ENCODE results near the gene GSDME. TPM values are rescaled to one million over a fixed set of nuclear protein-coding genes. Genes with fewer than 3 reads are reported as not detected.

Gene GSDME
- polyA plus RNA-seq, 1 donor: 87.6 TPM

DNA sequence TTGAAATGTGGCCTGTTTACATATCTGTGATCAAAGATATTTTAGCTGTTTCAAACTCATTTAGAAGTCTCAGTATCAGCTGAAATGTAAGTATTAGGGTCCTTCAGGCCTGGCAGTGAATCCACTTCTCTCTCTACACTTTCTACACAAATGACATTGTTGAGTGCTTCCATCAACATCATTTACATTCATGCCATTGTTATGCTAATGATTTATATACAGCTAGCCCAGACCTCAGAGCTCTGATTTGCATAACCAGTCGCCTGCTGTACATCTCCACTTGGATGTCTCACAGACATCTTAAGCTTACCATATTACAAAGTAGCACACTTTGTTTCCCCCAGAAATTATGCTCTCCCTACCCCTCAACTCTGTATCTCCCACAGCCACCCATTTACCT is 71.6 kb downstream of the GSDME start:
- Histone ChIP-seq H3K4me3 (ENCODE audit: low read length) (no peak overlapping the region), H3K36me3 (ENCODE audit: control insufficient read depth, insufficient read depth, low read length) (peaks cover 13% of the 10 kb centered on the region)
- WGBS (ENCODE audit: insufficient coverage, low lambda C conversion rate): no CpG with 5 or more reads among the region's 1 CpG

DNA sequence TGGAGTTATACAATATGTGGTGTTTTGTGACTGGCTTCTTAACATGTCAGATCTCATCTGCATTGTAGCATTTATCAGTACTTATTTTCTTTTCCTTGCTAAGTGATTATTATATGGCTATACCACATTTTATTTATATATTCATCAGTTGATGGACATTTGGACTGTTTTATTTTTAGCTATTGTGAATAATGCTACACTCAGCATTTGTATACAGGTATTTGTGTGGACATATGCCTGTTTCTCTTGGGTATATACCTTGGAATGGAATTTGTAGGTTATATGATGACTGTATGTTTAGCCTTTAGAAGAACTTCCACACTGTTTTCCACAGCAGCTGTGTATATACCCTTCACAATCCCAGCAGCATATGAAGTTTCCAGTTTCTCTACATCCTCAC is 86.5 kb downstream of the GSDME start:
- Histone ChIP-seq H3K36me3 (ENCODE audit: control insufficient read depth, insufficient read depth, low read length) (no peaks in the 10 kb centered on the region), H3K27ac (ENCODE audit: low read length) (no peak overlapping the region)
- no peak for DNase-seq

More for the DNA sequence above, 71.6 kb downstream of the GSDME start:
- H3K4me1 ChIP-seq (ENCODE audit: control insufficient read depth, insufficient read depth, low read length): no peaks in the 10 kb centered on the region
- no peak overlapping the region for H3K27ac ChIP-seq (ENCODE audit: low read length)
- H3K9me3 ChIP-seq (ENCODE audit: control insufficient read depth, low read depth, low read length): no peaks in the 10 kb centered on the region
- no peak for DNase-seq
- no peaks in the 10 kb centered on the region for H3K27me3 ChIP-seq (ENCODE audit: control insufficient read depth, insufficient read depth, low read length)

DNA sequence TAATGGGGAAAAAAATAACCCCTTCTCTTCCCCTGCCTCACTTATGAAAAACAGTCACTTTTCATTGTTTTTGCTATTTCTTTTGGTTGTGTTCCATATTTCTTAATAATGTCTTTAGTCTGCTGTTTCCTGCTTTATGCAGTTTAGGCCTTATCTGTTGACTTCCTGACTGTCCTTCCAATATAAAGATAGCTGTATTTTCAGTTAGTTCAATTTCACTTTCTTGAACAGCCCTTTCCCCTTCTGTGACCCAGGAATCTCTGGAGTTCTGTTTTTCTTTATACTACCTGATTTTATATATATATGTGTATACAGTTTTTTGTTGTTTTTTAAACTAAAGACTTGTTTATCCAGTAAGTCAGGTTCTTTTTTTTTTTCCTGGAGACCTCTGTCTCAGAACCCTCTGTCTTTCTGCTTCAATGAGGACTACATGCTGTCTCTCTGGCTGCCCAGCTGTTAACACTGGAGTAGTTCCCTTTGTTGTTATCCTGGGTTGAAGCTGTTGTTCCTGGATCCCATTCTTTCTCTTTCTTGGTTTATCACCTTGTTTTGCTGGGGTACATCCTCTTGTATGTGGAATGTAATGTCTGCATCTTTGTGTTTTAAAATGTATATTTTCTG is 87.2 kb downstream of the GSDME start:
- no peak overlapping the region for H3K4me3 ChIP-seq (ENCODE audit: low read length)
- H3K27me3 ChIP-seq (ENCODE audit: control insufficient read depth, insufficient read depth, low read length): no peaks in the 10 kb centered on the region
- no peak overlapping the region for H3K27ac ChIP-seq (ENCODE audit: low read length)
- H3K36me3 ChIP-seq (ENCODE audit: control insufficient read depth, insufficient read depth, low read length): no peaks in the 10 kb centered on the region
- no peak for DNase-seq
- H3K9me3 ChIP-seq (ENCODE audit: control insufficient read depth, low read depth, low read length): no peaks in the 10 kb centered on the region
- H3K4me1 ChIP-seq (ENCODE audit: control insufficient read depth, insufficient read depth, low read length): peaks cover 4% of the 10 kb centered on the region

More for the DNA sequence above, 86.5 kb downstream of the GSDME start:
- Histone ChIP-seq H3K4me1 (ENCODE audit: control insufficient read depth, insufficient read depth, low read length) (peaks cover 4% of the 10 kb centered on the region), H3K4me3 (ENCODE audit: low read length) (no peak overlapping the region), H3K9me3 (ENCODE audit: control insufficient read depth, low read depth, low read length) (no peaks in the 10 kb centered on the region), H3K27me3 (ENCODE audit: control insufficient read depth, insufficient read depth, low read length) (no peaks in the 10 kb centered on the region)

DNA sequence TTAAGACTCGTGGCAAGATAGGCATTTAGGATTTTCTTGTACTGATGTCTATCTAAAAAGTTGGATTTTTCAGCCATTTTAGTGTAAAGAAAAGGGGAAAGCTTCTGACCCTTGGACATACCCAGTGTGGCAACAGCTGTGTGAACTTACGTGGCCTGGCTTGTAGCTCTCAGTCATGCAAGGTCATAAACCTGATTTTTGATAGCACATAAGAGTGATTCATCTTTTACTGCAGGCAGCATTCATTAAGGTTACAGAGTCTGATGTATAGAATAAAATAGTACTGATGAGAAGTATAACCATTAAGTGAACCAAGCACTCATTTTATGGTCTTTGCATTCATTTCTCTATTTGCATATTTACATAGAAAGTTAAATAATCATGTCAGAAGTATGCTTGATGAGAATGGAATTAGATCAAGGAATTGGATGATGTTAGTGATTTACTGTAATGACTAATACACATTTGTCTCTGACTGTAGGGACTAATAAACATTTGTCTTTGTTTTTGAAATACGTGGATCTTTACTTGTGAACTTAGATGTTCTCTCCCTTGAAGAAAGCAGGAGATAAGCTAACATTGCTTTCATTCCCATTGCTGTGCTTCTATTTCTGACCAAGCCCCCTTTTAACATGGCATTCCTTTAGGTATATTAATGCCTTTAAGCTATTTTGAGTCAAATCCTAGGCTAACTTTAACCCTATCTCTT is 88.2 kb downstream of the GSDME start:
- WGBS (ENCODE audit: insufficient coverage, low lambda C conversion rate): no CpG with 5 or more reads among the region's 3 CpGs
- no peaks in the 10 kb centered on the region for H3K9me3 ChIP-seq (ENCODE audit: control insufficient read depth, low read depth, low read length)

DNA sequence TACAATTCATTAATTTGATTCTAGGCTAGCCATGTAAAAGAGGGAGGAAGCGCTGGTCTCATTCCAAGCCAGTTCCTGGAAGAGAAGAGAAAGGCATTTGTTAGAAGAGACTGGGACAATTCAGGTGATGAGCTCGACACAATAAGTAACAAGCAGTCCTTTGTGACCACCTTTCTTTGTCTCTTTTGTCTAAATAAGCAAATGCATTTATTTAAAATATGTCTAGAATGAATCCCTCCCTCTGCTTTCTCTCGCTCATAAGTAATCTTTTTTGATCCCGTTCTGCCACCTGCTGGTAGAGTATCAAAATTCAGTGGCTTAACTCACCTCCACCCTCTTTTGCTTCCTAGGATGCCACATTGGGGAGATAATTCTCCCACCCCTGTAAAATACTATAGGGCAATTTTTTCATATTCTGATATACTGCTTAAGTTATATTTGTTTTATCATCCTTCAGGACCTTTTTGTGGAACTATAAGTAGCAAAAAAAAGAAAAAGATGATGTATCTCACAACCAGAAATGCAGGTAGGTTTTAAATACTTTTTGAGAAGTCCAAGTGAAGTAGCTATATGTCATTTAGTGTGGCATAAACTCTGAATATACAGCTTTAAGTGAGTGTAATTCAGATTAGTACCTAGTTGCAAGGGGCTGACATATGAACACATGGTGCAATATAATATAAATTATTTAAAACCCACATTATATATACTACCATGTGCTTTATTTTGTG is 91.5 kb downstream of the GSDME start:
- no peaks in the 10 kb centered on the region for H3K9me3 ChIP-seq (ENCODE audit: control insufficient read depth, low read depth, low read length)
- peaks cover 4% of the 10 kb centered on the region for H3K4me1 ChIP-seq (ENCODE audit: control insufficient read depth, insufficient read depth, low read length)
- WGBS (ENCODE audit: insufficient coverage, low lambda C conversion rate): no CpG with 5 or more reads among the region's 4 CpGs
- DNase-seq: peak; percentile 17 to 28
- no peak overlapping the region for H3K4me3 ChIP-seq (ENCODE audit: low read length)
- no peak overlapping the region for H3K27ac ChIP-seq (ENCODE audit: low read length)
- no peaks in the 10 kb centered on the region for H3K36me3 ChIP-seq (ENCODE audit: control insufficient read depth, insufficient read depth, low read length)
- no peaks in the 10 kb centered on the region for H3K27me3 ChIP-seq (ENCODE audit: control insufficient read depth, insufficient read depth, low read length)

More for the DNA sequence above, 88.2 kb downstream of the GSDME start:
- H3K27ac ChIP-seq (ENCODE audit: low read length): peak overlapping the region; percentile 5
- H3K27me3 ChIP-seq (ENCODE audit: control insufficient read depth, insufficient read depth, low read length): no peaks in the 10 kb centered on the region
- H3K4me3 ChIP-seq (ENCODE audit: low read length): no peak overlapping the region
- H3K36me3 ChIP-seq (ENCODE audit: control insufficient read depth, insufficient read depth, low read length): no peaks in the 10 kb centered on the region
- peak; percentile 83 to 86 for DNase-seq
- H3K4me1 ChIP-seq (ENCODE audit: control insufficient read depth, insufficient read depth, low read length): peaks cover 4% of the 10 kb centered on the region

DNA sequence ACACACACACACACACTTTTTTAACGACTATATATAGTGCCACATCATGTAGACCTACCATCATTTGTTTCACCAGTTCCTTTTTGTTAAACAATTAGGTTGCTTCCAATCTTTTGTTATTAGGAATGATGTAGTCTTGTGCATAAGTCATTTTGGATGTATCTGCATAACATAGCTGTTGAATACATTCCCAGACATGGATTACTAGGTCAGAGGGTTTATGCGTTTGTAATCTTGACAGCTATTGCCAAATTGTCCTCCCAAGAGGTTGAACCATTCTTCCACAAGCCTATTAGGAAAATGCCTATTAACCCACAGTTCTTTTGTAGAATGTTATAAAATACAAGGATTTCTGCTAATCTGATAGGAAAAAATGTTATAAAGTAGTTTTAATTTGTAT is 96.7 kb downstream of the GSDME start:
- WGBS (ENCODE audit: insufficient coverage, low lambda C conversion rate): 100% methylated on average over 1 of the region's 2 CpGs

DNA sequence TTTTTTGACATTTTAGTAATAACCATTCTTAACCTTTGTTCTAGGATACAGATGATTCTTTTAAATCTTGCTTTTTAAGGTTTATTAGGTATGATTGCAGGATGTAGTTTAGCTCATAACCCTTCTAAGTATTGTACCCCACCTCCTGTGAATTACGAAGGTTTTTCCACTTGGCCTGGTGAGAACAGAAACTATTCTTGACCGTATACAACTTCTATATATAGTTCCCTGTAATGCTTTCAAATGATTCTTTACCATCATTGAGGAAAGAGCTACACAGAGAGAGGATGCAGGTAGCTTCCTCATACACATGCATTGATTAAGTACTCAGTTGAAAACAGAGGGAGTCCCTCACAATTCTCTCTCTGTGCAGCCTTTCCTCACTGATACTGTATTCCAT is 97.8 kb downstream of the GSDME start:
- no peaks in the 10 kb centered on the region for H3K9me3 ChIP-seq (ENCODE audit: control insufficient read depth, low read depth, low read length)
- no CpG with 5 or more reads among the region's 2 CpGs for WGBS (ENCODE audit: insufficient coverage, low lambda C conversion rate)
- no peak for DNase-seq
- H3K27ac ChIP-seq (ENCODE audit: low read length): no peak overlapping the region
- no peaks in the 10 kb centered on the region for H3K36me3 ChIP-seq (ENCODE audit: control insufficient read depth, insufficient read depth, low read length)
- H3K4me3 ChIP-seq (ENCODE audit: low read length): no peak overlapping the region
- H3K4me1 ChIP-seq (ENCODE audit: control insufficient read depth, insufficient read depth, low read length): no peaks in the 10 kb centered on the region
- H3K27me3 ChIP-seq (ENCODE audit: control insufficient read depth, insufficient read depth, low read length): no peaks in the 10 kb centered on the region

More for the DNA sequence above, 96.7 kb downstream of the GSDME start:
- no peak overlapping the region for H3K27ac ChIP-seq (ENCODE audit: low read length)
- no peaks in the 10 kb centered on the region for H3K9me3 ChIP-seq (ENCODE audit: control insufficient read depth, low read depth, low read length)
- no peaks in the 10 kb centered on the region for H3K4me1 ChIP-seq (ENCODE audit: control insufficient read depth, insufficient read depth, low read length)
- no peaks in the 10 kb centered on the region for H3K27me3 ChIP-seq (ENCODE audit: control insufficient read depth, insufficient read depth, low read length)
- H3K36me3 ChIP-seq (ENCODE audit: control insufficient read depth, insufficient read depth, low read length): no peaks in the 10 kb centered on the region
- DNase-seq: no peak
- no peak overlapping the region for H3K4me3 ChIP-seq (ENCODE audit: low read length)

DNA sequence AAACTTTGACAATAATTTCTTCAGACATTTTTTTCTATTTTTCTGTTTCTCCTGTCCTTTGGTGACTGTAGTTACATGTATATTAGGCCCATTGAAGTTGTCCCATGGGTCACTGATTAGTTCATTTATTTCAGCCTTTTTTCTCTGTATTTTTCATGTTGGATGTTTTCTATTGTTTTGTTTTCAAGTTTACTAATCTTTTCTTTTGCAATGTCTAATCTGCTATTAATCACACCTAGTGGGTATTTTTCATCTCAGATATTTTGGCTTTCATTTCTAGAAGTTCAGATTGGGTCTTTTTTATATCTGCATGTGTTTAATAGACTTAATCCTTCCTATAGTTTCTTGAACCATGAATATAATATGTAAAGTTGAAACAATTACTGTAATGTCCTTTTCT is 99.3 kb downstream of the GSDME start:
- Histone ChIP-seq H3K9me3 (ENCODE audit: control insufficient read depth, low read depth, low read length) (no peaks in the 10 kb centered on the region), H3K4me3 (ENCODE audit: low read length) (no peak overlapping the region), H3K36me3 (ENCODE audit: control insufficient read depth, insufficient read depth, low read length) (no peaks in the 10 kb centered on the region), H3K4me1 (ENCODE audit: control insufficient read depth, insufficient read depth, low read length) (no peaks in the 10 kb centered on the region), H3K27ac (ENCODE audit: low read length) (no peak overlapping the region), H3K27me3 (ENCODE audit: control insufficient read depth, insufficient read depth, low read length) (no peaks in the 10 kb centered on the region)
- DNase-seq: no peak

DNA sequence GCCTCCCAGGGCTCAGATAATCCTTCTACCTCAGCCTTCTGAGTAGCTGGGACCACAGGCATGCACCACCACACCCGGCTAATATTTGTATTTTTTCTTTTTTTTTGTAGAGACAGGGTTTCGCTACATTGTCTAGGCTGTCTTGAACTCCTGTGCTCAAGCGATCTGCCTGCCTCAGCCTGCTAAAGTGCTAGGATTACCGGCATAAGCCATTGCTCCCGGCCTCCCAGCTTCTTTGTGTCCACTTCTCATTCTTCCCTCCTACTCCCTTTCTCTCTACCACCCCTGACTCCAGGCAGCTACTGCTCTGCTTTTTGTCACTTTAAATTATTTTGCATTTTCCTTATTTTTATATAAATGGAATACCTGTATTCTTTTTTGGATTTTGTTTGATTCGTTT is 100.7 kb downstream of the GSDME start:
- DNase-seq: no peak
- Histone ChIP-seq H3K4me3 (ENCODE audit: low read length) (no peak overlapping the region), H3K9me3 (ENCODE audit: control insufficient read depth, low read depth, low read length) (no peaks in the 10 kb centered on the region), H3K4me1 (ENCODE audit: control insufficient read depth, insufficient read depth, low read length) (no peaks in the 10 kb centered on the region), H3K27ac (ENCODE audit: low read length) (no peak overlapping the region), H3K27me3 (ENCODE audit: control insufficient read depth, insufficient read depth, low read length) (no peaks in the 10 kb centered on the region), H3K36me3 (ENCODE audit: control insufficient read depth, insufficient read depth, low read length) (no peaks in the 10 kb centered on the region)
- WGBS (ENCODE audit: insufficient coverage, low lambda C conversion rate): 88% methylated on average over 1 of the region's 6 CpGs

DNA sequence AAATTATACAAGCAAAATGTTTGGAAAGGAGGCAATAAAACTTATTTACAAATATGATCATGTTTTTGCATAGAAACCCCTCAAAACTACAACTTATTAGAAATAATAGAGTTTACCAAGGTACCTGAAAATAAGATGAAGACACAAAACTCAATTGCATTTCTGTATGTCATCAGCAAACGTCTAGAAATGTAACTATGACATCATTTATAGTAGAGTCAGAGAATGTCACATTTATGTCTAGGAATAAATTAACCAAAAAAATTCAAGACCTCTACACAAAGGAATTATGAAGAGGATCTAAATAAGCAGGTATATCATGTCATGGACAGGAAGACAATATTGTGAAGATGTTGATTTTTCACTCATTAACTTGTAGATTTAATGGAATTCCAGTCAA is 103.0 kb downstream of the GSDME start:
- Histone ChIP-seq H3K27me3 (ENCODE audit: control insufficient read depth, insufficient read depth, low read length) (no peaks in the 10 kb centered on the region), H3K36me3 (ENCODE audit: control insufficient read depth, insufficient read depth, low read length) (peaks cover 2% of the 10 kb centered on the region), H3K9me3 (ENCODE audit: control insufficient read depth, low read depth, low read length) (no peaks in the 10 kb centered on the region), H3K4me3 (ENCODE audit: low read length) (no peak overlapping the region), H3K4me1 (ENCODE audit: control insufficient read depth, insufficient read depth, low read length) (no peaks in the 10 kb centered on the region), H3K27ac (ENCODE audit: low read length) (no peak overlapping the region)
- WGBS (ENCODE audit: insufficient coverage, low lambda C conversion rate): 60% methylated on average over 1 of the region's 1 CpG
- DNase-seq: no peak
